KOPT-K1 (cell line): Measurements from ENCODE around the gene TIGIT.

ENCODE experiments used
- H3K27ac ChIP-seq: fragments of 200-600 bp; sonication (generic); 2 replicates; pipeline ENCODE4 v1.5.1; 2016; ENCODE audit warnings: antibody characterized with exemption, mild to moderate bottlenecking, low read depth, low read length; ENCODE audit not compliant: poor library complexity, severe bottlenecking
- H3K36me3 ChIP-seq: fragments of 200-600 bp; sonication (generic); 2 replicates; pipeline ENCODE4 v1.5.1; 2017; ENCODE audit warnings: antibody characterized with exemption, mild to moderate bottlenecking, low read length, moderate library complexity; ENCODE audit not compliant: insufficient read depth
- H3K9me3 ChIP-seq: fragments of 200-600 bp; sonication (generic); 2 replicates; pipeline ENCODE4 v1.5.1; 2017; ENCODE audit warnings: antibody characterized with exemption, low read length, mild to moderate bottlenecking; ENCODE audit not compliant: insufficient read depth, poor library complexity, severe bottlenecking

Gene TIGIT

GRCh38 chr3:114299421-114299820 is 5.6 kb downstream of the TIGIT start:
- no peak overlapping the region for H3K27ac ChIP-seq

DNA sequence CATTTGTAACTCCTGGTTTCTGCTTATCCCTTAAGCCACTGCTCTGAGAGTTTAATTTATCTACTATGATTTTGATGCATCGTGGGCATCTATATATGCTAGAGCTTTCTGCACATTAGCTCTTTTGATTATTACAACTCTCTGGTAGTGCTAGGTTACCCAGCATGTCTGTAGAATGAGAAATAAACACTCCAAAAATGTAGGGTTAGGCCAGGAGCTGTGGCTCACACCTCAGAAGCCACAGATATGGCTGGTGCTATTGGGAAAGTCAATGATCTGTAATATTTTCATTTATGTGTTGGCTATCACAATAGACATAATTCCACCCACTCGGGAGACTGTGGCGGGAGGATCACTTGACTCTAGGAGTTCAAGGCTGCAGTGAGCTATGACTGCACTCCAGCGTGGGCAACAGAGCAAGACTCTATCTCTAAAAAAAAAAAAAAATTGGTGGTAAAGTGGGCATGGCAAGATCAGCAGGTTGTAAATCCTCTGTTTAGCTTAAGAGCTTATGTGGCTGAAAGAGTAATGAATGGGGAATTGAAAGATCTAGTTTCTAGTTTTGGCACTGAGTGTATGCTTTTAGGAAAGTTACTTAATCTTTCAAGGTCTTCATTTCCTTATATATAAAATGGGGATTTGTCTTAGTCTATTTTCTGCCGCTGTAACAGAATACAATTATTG is 6.3 kb downstream of the TIGIT start:
- Histone ChIP-seq H3K27ac (no peak overlapping the region), H3K9me3 (no peaks in the 10 kb centered on the region), H3K36me3 (no peaks in the 10 kb centered on the region)

More at GRCh38 chr3:114299421-114299820, 5.6 kb downstream of the TIGIT start:
- H3K9me3 ChIP-seq: no peaks in the 10 kb centered on the region
- H3K36me3 ChIP-seq: no peaks in the 10 kb centered on the region

DNA sequence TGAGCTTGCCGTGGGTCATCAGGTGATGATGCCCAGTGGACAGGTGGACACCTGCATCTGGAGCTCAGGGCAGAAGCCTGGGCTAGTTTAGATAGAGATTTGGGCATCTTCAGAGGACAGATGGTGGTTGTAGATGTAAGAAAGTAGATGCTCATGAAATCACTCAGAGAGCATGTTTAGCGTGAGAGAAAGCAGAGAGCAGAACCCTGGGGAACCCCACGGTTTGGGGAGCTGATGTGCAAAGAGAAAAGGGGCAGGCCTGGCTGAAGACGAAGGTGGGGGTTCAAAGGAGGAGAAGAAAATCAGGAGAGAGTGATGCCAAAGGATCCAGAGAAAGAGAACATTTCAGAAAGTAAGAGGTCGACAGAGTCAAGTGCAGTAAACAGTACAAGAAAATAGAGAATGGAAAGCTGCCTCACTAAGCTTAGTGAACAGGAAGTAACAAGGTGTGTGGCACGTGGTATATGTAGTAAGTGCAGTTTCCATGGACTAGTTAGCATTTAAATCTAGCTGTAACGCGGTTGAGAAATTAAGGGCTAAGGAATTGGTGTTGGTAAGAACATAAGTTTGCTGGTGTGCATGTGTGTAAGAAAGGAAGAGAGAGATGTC is 13.5 kb downstream of the TIGIT start:
- no peak overlapping the region for H3K27ac ChIP-seq
- H3K36me3 ChIP-seq: no peaks in the 10 kb centered on the region
- H3K9me3 ChIP-seq: no peaks in the 10 kb centered on the region

- Histone ChIP-seq H3K27ac (no peak overlapping the region), H3K36me3 (no peaks in the 10 kb centered on the region), H3K9me3 (no peaks in the 10 kb centered on the region)
Measured at GRCh38 chr3:114307832-114308231, 14.0 kb downstream of the TIGIT start.

DNA sequence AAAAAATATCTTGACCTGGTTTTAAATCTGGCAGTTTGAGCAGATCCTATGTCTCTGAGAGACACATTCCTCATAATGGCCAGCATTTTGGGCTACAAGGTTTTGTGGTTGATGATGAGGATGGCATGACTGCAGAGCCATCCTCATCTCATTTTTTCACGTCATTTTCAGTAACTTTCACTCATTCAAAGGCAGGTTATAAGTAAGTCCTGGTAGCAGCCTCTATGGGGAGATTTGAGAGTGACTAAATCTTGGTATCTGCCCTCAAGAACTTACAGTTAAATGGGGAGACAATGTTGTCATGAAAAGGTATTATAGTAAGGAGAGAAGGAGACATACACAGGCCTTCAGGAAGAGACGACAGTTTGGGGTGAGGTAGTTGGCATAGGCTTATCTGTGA is 14.5 kb downstream of the TIGIT start:
- Histone ChIP-seq H3K9me3 (no peaks in the 10 kb centered on the region), H3K36me3 (no peaks in the 10 kb centered on the region), H3K27ac (no peak overlapping the region)

- no peak overlapping the region for H3K27ac ChIP-seq
- no peaks in the 10 kb centered on the region for H3K36me3 ChIP-seq
- H3K9me3 ChIP-seq: no peaks in the 10 kb centered on the region
Measured at GRCh38 chr3:114308830-114309229, 15.0 kb downstream of the TIGIT start.

- Histone ChIP-seq H3K36me3 (no peaks in the 10 kb centered on the region), H3K9me3 (no peaks in the 10 kb centered on the region), H3K27ac (no peak overlapping the region)
Measured at GRCh38 chr3:114310695-114311094, 16.9 kb downstream of the TIGIT start.

DNA sequence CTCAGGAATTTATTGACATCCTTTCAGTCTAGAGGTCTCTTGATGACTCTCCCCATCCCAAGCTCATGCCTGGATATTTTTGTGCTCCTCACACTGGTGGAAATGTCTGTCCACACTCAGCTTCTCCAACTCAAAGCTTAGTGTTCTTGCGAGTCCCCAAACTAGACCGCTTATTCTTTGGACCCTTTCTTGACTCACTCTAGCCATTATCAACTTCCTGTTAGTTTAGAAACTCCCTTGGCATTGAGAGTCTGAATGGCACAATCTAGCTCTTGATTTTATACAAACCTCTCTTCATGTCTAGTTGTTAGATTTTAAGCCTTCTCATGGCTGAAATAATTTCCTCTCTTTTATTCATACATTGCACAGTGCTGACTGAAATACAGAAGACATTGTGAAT is 19.6 kb downstream of the TIGIT start:
- Histone ChIP-seq H3K27ac (no peak overlapping the region), H3K9me3 (no peaks in the 10 kb centered on the region), H3K36me3 (no peaks in the 10 kb centered on the region)

DNA sequence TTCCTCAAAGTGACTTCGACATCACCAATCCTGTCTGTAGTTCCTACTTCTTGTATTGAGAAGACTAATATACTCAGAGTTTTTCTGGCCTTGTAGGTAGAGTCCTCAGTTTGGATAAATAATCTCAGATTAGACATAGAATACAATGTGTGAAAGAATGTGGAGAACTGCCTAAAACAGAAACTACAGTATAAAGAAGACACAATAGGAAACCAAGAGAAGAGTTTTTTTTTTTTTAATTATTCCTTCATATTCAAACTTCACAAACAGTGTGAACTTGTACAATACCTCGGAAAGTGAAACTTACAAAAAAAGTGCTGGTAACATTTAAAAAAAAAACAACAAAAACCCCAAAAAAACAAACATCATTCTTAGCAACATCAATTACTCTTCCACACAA is 20.5 kb downstream of the TIGIT start:
- Histone ChIP-seq H3K9me3 (no peaks in the 10 kb centered on the region), H3K27ac (no peak overlapping the region), H3K36me3 (no peaks in the 10 kb centered on the region)

- Histone ChIP-seq H3K9me3 (no peaks in the 10 kb centered on the region), H3K36me3 (no peaks in the 10 kb centered on the region), H3K27ac (no peak overlapping the region)
Measured at GRCh38 chr3:114318295-114318694, 24.5 kb downstream of the TIGIT start.

GRCh38 chr3:114319453-114319852 is 25.6 kb downstream of the TIGIT start:
- Histone ChIP-seq H3K9me3 (no peaks in the 10 kb centered on the region), H3K36me3 (no peaks in the 10 kb centered on the region), H3K27ac (no peak overlapping the region)

DNA sequence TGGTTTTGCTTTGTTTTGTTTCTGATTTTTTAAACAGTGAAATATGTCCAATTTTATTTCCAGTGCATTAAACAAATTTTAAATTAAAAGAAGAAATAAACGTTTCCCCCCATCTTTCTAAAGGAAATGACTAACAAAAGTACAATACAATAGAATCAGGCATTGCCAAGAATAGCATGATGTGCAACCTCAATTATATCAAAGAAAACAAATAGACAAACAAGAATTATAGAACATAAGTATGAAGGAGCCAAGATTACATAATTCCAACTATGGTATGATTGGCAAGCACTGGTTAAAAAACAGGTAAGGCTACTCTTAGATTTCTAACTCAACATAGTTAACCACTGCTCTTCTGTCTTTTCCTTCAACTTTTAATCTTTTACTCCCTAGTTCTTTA is 26.4 kb downstream of the TIGIT start:
- Histone ChIP-seq H3K9me3 (no peaks in the 10 kb centered on the region), H3K36me3 (no peaks in the 10 kb centered on the region), H3K27ac (no peak overlapping the region)

GRCh38 chr3:114323546-114324254 is 29.9 kb downstream of the TIGIT start:
- Histone ChIP-seq H3K9me3 (no peaks in the 10 kb centered on the region), H3K27ac (no peak overlapping the region), H3K36me3 (no peaks in the 10 kb centered on the region)

- Histone ChIP-seq H3K36me3 (no peaks in the 10 kb centered on the region), H3K27ac (no peak overlapping the region), H3K9me3 (no peaks in the 10 kb centered on the region)
Measured at GRCh38 chr3:114327665-114328064, 33.8 kb downstream of the TIGIT start.

DNA sequence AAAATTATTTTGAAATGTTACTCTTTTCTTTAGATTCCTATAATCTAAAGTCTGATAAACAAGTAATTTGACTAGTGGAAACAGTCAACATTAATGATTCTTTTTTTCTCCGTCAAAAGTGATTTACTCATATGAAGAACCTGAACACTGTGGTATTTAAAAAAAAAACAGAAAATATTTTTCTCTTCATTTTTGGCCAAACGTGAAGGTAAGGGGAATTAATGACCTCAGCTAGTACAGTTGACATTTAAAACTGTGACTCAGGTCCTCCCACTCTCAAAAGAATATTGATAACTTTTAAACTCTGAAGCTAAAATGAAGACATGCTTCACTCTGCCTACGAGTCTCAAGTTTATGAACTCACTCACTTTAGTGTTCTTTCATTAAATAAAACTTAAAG is 34.5 kb downstream of the TIGIT start:
- Histone ChIP-seq H3K27ac (no peak overlapping the region), H3K9me3 (no peaks in the 10 kb centered on the region), H3K36me3 (no peaks in the 10 kb centered on the region)

DNA sequence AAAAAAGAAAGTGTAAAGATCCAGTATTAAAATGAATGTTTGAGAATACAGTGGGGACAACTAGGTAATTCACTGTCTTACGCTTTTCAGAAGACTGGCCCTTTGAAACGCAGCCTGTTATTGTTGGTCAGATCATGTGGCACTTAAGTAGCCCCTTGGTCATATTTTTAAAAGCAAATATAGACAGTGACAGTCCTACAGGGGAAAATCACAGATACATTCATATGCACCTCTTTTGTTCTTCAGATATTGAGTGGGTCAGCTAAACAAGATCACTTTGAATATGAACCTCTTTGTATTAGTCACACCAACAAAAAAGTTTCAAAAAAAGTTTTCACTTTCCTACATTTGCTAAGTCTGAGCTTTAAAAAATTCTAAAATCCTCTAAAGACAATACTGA is 36.0 kb downstream of the TIGIT start:
- Histone ChIP-seq H3K36me3 (no peaks in the 10 kb centered on the region), H3K9me3 (no peaks in the 10 kb centered on the region), H3K27ac (no peak overlapping the region)
